DMS53 treated with DMSO at 0.1 percent for 48 hours (cell line): Measurements from ENCODE around the gene ZNF41.
"Not testable (repeated sequence)": the region's sequence is repeated elsewhere in the genome, so short reads cannot be mapped to it uniquely, and the experiment has no call there.

Experiments
- DNase-seq: peaks from one replicate; lab custom pipeline; 2025; ENCODE audit not compliant: unreplicated experiment; lab: John Stamatoyannopoulos, UW

The ZNF41 gene

GRCh38 chrX:47492133-47492532, 9.1 kb upstream of the ZNF41 start:
- DNase-seq: not testable (repeated sequence)

GRCh38 chrX:47489507-47490275, 6.7 kb upstream of the ZNF41 start:
- DNase-seq: no peak

GRCh38 chrX:47484885-47485284, 1.9 kb upstream of the ZNF41 start:
- DNase-seq: no peak

- DNase-seq: no peak
Measured at GRCh38 chrX:47483306-47484268, 565 bp upstream of the ZNF41 start.

- DNase-seq: no peak
Measured at GRCh38 chrX:47482065-47482511, 934 bp downstream of the ZNF41 start.

GRCh38 chrX:47481160-47481559, 1.9 kb downstream of the ZNF41 start:
- no peak for DNase-seq

GRCh38 chrX:47480576-47480975, 2.4 kb downstream of the ZNF41 start:
- no peak for DNase-seq

- DNase-seq: no peak
Measured at GRCh38 chrX:47475476-47475875, 7.5 kb downstream of the ZNF41 start.

GRCh38 chrX:47467106-47467505, 15.9 kb downstream of the ZNF41 start:
- no peak for DNase-seq

GRCh38 chrX:47460561-47460960, 22.5 kb downstream of the ZNF41 start:
- DNase-seq: no peak

- DNase-seq: no peak
Measured at GRCh38 chrX:47458528-47458927, 24.5 kb downstream of the ZNF41 start.

GRCh38 chrX:47456080-47456479, 26.9 kb downstream of the ZNF41 start:
- no peak for DNase-seq

- no peak for DNase-seq
Measured at GRCh38 chrX:47452112-47452511, 30.9 kb downstream of the ZNF41 start.

GRCh38 chrX:47448165-47448806, 34.7 kb downstream of the ZNF41 start:
- DNase-seq: no peak

- DNase-seq: no peak
Measured at GRCh38 chrX:47447607-47448006, 35.4 kb downstream of the ZNF41 start.

- no peak for DNase-seq
Measured at GRCh38 chrX:47446971-47447370, 36.1 kb downstream of the ZNF41 start.

GRCh38 chrX:47446431-47446830, 36.6 kb downstream of the ZNF41 start:
- no peak for DNase-seq

GRCh38 chrX:47430925-47431324, 52.1 kb downstream of the ZNF41 start:
- DNase-seq: no peak

GRCh38 chrX:47422444-47422843, 60.6 kb downstream of the ZNF41 start:
- no peak for DNase-seq

- DNase-seq: no peak
Measured at GRCh38 chrX:47420962-47421361, 62.1 kb downstream of the ZNF41 start.

GRCh38 chrX:47420265-47420664, 62.8 kb downstream of the ZNF41 start:
- no peak for DNase-seq
